CD4-positive, alpha-beta T cell treated with Interleukin-4 for 4 hours (primary cell): Measurements from ENCODE around the gene SLC24A1.

Source experiments
- DNase-seq: peaks from one replicate; pipeline ENCODE4 v3.0.0-alpha.2; 2020

Gene SLC24A1

DNA sequence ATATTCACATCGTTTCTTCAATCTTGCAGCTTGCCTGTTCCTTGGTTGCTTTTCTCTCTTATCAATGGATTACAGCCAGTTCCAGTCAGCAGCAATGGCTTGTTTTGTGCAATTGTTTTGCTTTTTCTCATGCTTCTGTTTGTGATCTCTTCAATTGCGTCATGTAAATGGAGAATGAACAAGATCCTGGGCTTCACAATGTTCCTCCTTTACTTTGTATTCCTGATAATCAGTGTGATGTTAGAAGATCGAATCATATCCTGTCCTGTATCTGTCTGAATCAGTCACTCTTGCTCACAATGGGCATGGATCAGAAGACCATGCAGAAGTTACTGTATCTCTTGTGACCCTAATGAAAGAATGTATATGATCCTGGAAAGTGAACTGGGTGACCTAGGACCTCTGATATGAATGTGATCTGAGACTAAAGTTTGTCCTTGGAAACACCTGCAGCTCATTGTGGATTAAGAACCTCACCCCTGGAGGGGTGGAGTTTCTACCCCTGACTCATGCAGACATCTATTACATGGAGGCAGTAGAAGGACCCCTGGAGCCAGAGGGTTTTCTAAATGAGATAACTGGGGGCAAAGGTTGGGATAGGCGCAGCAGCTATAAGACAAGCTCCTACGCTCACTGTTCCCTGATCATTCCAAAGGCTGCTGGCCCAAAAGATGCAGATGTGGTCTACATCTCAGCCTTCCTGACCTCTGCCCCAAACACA is 32.2 kb downstream of the SLC24A1 start:
- DNase-seq = no peak

DNA sequence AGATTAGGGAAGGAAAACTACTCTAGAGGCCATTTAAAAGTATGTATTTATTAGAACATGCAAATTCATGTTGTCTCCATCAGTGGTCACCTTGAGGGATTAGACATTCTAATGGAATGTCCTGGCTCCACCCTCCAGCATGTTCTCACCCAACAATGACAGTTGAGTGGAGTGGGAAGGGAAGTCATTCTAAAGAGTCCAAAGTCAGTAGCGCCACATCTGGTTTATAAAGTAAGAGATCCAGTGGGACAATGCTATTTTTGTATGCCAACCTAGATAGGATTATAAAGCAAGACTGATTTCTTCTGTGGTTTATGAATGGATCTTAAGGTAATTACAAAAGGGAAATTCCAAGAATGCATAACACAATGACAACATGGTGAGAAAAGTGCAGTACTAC is 33.3 kb downstream of the SLC24A1 start:
- no peak for DNase-seq

DNA sequence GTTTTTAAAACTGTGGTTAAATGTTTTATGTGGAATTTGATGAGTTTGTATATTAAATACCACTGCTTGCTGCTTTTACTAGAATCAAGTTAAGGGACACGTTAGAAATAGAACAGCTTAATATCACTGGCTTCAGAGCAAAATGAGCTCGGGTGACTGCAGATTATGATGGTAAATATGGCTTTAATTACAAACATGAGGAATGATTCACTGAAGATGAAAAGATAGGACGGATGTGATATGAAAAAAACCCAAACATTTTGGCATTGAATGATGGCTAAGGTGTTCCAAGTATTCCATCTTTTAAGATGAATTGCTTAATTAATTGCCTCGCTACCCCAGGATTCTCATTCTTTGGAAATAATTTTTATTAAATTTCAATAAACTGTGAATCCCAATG is 33.7 kb downstream of the SLC24A1 start:
- DNase-seq = no peak

DNA sequence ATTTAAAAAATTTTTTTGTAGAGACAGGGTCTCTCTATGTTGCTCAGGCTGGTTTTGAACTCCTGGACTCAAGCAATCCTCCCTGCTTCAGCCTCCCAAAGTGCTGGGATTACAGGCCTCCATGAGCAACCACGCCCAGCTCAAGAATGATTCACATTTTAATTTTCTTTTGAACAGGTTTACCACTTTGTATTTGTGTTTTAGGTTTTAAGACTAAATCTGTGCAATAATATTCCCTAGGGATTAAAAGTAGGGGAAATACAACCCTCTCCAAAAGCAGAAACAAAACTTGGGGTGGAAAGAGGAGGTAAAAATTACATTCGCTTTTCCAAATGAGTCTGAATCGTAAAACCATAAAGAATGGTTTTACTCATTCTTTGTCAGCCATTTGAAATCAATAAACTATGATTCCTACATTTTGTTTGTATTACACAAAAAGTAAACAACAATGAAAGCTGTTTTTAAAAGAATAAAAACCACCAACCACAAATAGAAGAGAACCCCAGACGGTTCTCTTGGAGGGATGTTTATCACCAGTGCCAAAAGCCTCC is 37.8 kb downstream of the SLC24A1 start:
- no peak for DNase-seq

DNA sequence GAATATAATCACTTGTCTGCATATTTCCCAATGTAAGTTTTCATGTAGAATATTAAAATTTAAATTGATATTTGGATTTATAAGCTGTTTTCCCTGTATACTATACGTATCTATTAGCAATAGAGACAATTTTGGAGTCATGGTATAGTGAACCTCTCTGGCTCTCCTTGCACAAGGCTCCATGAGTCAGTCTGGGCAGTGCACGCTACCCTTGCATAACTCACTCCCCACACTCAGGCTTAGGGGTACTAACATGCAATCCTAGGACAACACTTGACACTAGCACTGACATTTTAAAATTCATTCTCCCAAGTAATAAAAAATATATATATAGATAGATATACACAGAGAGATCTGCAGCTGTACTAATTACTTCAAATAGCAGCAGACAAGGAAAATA is 39.2 kb downstream of the SLC24A1 start:
- DNase-seq = no peak

DNA sequence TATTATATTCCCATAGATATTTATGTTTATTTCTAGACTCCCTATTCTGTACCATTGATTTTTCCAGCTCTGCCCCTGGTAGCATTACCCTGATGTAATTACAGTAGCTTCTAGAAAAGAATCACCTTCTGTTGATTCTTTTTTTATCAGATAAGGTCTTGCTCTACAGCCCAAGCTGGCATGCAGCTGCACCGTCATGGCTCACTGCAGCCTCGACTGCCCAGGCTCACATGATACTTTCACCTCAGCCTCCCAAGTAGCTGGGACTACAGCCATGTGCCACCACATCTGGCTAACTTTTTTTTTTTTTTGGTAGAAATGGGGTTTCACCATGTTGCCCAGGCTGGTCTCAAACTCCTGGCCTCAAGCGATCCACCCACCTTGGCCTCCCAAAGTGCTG is 41.8 kb downstream of the SLC24A1 start:
- DNase-seq = no peak

DNA sequence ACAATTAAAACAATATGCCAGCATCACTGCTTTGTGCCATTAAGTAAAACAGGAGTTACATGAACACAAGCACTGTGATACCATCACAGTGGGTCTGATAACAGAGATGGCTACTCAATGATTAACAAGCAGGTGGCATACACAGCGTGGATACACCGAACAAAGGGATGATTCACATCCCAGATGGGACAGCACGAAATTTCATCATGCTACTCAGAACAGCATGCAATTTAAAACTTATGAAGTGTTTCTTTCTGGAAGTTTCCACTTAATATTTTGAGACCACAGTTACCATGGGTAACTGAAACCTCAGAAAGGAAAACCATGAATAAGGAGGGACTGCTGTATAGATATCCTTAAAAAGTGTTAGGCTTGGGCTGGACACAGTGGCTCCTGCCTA is 44.5 kb downstream of the SLC24A1 start:
- DNase-seq = no peak

DNA sequence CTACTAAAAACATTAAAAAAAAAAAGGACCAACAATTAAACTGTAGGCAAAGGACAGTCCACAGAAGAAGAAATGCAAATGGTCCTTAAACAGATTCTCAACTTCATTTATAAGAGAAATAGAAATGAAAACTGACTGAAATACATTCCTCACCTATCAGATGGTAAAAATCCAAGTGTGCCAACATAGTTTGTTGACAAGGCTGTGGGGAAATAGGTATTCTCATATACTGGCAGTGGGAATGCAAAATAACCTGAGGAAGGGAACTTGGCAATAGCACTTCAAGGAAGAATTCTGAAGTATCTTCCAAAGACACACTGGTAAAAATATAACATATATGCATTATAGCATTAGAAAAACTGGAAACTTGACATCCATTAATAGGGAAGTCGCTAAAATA is 53.8 kb downstream of the SLC24A1 start:
- DNase-seq = no peak

DNA sequence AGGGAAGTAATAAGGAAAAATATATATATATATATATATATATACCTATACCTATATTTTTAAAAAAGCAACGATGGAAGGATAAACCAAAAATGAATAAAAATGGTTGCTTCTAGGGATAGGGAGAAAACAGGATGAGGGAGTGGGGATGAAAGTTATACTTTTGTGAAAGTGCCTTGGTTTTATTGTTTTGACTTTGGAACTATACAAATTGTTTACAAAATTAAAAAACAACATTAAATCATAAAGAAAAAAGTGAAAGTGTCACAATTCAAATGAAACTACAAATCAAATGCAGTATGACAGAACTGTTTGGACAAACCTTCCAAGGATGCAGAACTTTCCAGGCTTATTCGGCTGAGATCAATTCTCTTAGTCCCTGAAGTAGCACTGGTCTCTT is 54.4 kb downstream of the SLC24A1 start:
- no peak for DNase-seq

DNA sequence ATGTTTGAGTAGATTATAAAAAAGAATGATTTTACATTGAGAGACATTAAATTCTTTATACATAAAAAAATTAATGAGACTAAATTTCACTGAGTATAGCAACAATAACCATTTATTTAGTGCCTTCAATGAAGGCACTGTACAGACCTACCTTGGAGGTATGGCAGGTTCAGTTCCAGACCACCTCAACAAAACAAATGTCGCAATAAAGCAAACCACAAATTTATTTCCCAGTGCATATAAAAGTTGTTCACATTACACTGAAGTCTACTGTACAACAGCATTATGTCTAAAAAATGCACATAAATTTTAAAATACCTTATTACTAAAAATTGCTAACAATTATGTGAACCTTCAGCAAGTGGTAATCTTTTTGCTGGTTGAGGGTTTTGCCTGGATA is 58.8 kb downstream of the SLC24A1 start:
- no peak for DNase-seq

DNA sequence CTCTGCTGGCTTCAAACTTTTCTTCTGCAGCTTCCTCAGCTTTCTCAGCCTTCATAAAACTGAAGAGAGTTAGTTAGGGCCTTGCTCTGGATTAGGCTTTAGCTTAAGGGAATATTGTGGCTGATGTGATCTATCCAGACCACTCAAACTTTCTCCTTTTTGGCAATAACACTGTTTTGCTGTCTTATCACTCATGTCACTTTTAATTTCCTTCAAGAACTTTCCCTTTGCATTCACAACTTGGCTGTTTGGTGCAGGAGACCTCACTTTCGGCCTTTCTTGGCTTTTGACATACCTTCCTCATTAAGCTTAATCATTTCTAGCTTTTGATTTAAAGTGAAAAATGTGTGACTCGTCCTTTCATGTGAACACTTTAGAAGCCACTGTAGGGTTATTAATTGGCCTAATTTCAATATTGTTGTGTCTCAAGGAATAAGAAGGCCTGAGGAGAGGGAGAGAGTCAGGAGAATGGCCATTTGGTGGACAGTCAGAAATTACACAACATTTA is 60.7 kb downstream of the SLC24A1 start:
- DNase-seq = no peak

DNA sequence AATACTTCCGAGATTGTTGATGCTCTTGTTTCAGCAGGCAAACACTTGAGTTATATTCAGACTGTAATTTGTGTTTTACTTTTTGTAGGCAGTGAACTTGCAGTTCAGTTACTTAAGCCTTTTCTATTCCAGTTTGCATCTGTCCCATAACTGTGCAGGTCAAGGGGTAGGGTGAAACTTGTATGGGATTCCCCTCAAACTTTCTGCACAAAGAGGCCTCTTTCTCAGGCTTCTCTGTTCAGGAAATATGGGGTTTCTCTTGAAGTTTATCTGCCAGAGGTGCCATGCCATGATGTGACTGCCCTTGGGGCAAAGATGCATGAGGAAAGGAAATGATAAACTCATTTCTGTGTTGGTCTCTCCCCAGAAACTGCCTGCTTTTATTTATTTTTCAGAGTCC is 66.7 kb downstream of the SLC24A1 start:
- DNase-seq = no peak

DNA sequence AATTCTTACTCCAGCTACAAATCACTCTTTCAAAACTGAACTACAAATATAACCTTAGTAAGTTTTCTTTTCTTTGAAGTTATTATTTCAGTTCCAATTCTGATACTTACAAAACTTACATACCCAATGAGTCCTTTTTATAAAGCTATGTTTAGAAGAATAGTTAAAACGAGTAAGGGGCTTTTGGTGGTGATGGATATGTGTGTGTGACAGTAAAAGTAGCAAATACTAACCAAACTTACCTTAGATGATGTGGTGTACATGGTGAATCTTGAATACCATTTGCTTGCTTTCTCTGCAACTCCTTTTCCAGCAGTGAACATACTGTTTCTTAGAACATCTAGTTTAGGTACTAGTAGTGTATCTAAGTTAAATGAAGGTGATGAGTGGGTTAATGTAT is 68.4 kb downstream of the SLC24A1 start:
- DNase-seq = no peak

DNA sequence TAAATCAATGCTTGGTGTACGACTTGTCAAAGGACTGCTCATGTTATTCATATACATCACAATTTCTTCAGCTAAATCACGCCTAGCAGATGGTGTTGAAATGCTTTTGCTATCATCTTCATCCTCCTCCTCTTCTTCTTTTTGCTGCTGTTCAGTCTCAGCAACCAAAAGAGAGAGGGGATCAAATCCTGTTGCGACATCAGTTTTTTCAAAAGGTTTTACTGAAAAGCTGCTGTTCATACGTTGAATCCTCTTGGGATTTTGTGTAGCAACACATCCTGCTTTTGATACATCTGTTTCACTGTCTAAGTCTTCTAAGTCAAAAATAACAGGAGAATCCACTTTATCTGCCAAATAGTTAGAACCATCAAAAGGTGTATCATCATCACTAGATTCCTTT is 69.0 kb downstream of the SLC24A1 start:
- DNase-seq = no peak

DNA sequence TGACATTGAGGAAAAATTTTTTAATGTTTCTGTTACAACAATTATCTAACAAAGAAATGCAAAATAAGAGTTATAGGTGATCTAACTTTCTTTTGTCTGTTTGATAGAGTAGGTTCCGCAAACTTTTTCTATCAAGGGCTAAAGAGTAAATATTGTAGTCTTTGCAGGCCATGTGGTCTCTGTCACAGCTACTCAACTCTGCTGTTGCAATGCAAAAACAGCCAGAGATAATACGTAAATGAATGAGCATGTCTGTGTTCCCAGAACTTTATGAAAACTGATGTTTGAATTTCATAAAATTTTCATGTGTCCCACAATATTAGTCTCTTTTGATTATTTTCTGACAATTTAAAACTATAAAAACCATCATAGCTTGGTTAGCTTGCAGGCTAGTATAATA is 73.3 kb downstream of the SLC24A1 start:
- DNase-seq = no peak
